ES-I3 (cell line): ENCODE measurements around the gene ADK.

Experiments used
- H3K36me3 ChIP-seq: 2 replicates; pipeline ENCODE4 v1.6.1; 2013; ENCODE audit warnings: mild to moderate bottlenecking, low read length, control low read depth, moderate library complexity; ENCODE audit not compliant: insufficient read depth
- H3K4me1 ChIP-seq: 2 replicates; pipeline ENCODE4 v1.6.1; 2013; ENCODE audit warnings: mild to moderate bottlenecking, control low read depth, low read length; ENCODE audit not compliant: insufficient read depth
- H3K9ac ChIP-seq: 2 replicates; pipeline ENCODE4 v1.6.1; 2013; ENCODE audit warnings: low read depth, mild to moderate bottlenecking, low read length, moderate library complexity
- H3K9me3 ChIP-seq: 2 replicates; pipeline ENCODE4 v1.6.1; 2013; ENCODE audit warnings: mild to moderate bottlenecking, low read length, moderate library complexity; ENCODE audit not compliant: control insufficient read depth, insufficient read depth

Gene ADK

DNA sequence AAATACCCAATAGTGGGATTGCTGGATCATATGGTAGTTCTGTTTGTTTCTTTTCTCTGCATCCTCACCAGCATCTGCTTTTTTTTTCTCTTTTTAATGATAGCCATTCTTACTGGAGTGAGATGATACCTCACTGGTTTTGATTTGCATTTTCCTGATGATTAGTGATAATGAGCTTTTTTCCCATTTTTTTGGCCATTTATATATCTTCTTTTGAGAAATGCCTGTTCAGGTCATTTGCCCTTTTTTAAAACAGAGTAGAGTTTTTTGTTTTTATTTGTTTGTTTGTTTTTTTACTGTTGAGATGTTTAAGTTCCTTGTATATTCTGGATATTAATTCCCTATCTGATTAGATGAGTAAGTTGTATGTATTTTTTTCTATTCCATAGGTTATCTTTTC is 469.6 kb downstream of the ADK start:
- H3K36me3 ChIP-seq = no peaks in the 10 kb centered on the region
- no peak overlapping the region for H3K9ac ChIP-seq

DNA sequence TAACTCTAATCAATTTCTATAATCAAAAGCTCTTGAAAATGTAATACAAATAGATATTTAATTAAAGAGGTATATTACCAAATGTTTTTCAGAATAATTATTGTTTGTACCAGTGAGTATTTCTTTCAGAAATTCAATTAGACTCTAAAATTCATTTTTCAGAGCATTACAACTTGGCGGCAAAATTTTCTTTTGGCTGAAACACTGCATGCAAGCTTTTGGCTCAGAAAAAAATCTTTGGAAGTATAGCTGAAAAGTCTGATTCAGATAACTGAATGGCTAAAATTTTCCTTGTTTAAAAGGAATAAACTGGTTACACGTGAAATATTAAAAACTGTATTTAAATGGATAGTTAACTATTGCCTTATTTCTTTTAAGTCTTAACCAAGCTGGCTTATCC is 472.8 kb downstream of the ADK start:
- H3K9me3 ChIP-seq = no peaks in the 10 kb centered on the region
- no peaks in the 10 kb centered on the region for H3K36me3 ChIP-seq
- H3K9ac ChIP-seq = no peak overlapping the region
- H3K4me1 ChIP-seq = peaks cover 6% of the 10 kb centered on the region

More for the DNA sequence above, 469.6 kb downstream of the ADK start:
- no peaks in the 10 kb centered on the region for H3K9me3 ChIP-seq
- no peaks in the 10 kb centered on the region for H3K4me1 ChIP-seq

DNA sequence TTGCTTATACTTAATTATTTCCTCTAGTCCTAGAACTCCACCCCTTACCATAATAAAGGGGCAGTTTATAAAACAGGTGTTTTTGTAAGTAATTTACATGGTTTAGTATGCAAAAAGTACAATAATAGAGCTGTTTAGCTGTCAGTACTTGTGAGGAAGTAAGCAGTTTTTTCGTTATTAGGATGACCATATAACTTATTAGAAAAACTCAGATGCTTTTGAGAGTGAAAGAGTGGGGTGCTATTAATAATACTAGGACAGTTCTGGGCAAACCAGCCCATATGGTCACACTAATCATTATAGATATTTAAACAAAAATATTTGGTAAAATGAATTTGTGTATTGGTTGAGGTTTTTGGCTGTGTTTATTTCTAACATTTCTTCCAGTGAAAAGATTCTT is 473.5 kb downstream of the ADK start:
- Histone ChIP-seq H3K9me3 (no peaks in the 10 kb centered on the region), H3K9ac (no peak overlapping the region), H3K36me3 (no peaks in the 10 kb centered on the region), H3K4me1 (peaks cover 6% of the 10 kb centered on the region)

DNA sequence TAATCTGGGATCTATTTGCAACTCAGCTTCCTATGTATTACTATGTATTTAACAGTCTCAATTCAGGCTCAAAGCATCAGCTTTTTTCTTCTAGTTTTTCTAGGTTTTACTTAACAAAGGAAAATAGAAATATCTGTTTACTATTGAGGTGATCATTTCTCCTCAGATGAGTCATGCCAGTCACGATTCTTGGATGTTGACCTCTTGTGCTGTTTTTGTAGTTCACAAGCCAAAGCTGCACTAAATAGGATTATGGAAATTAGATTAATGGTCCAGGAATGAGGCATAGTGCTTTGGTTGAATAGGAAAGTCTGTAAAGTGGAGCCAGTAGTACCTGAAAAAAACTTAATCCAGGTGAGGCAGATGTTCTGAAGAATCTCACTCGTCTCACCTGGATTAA is 477.1 kb downstream of the ADK start:
- Histone ChIP-seq H3K9me3 (no peaks in the 10 kb centered on the region), H3K9ac (no peak overlapping the region), H3K4me1 (peaks cover 6% of the 10 kb centered on the region), H3K36me3 (no peaks in the 10 kb centered on the region)

DNA sequence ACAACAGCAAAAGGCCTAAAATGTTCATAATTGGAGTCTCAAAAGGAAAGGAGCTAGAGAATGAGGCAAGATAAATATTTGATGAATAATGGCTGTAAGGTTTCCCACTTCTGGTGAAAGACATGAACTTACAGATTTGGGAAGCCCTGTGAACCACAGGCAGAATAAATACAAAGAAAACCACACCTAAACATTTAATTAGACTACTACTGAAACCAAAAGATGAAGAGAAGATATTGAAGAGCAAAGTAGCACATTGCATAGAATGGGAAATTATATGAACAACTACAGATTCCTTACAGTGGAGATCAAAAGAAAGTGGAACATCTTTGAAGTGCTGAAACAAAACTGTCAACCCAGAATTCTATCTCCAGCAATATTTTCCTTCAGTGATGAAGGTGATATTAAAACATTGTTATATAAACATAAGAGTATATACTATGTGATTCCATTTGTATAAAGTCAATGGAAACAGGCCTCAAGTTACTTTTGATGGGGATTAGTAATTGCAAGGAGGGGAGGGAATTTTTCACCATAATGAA is 484.0 kb downstream of the ADK start:
- no peaks in the 10 kb centered on the region for H3K36me3 ChIP-seq
- H3K9me3 ChIP-seq = peaks cover 9% of the 10 kb centered on the region
- no peak overlapping the region for H3K9ac ChIP-seq
- H3K4me1 ChIP-seq = peaks cover 3% of the 10 kb centered on the region

DNA sequence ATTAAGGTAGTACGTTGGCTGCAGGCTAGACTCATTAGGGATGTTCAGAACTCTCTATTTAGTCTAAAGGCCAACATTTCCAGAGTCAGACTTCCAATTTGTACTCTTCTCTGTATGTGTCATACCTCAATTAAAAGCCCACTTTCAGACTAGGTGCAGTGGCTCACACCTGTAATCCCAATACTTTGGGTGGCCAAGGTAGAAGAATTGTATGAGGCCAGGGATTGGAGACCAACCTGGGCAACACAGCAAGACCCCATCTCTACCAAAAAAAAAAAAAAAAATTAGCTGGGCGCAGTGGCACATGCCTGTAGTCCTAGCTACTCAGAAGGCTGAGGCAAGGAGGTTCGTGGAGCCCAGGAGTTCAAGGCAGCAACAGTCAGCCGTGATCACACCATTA is 484.6 kb downstream of the ADK start:
- Histone ChIP-seq H3K9ac (no peak overlapping the region), H3K36me3 (no peaks in the 10 kb centered on the region), H3K4me1 (peaks cover 7% of the 10 kb centered on the region), H3K9me3 (peaks cover 9% of the 10 kb centered on the region)

DNA sequence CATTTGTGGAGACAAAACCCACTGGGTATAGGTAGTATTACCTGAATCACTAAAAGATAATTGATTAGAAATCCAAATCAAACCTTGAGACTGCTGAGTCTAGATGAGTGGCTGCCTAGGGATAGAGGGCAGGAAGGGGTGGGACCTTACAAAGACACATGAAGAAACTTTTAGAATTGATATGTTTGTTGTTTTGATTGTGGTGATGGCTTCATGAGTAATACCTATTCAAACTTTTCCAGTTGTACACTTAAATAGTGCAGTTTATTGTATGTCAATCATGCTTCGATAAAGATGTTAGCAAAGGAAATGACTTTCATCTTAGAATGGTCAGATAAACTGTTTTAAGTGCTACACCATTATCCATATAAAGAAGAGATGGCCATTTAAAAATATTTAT is 486.7 kb downstream of the ADK start:
- Histone ChIP-seq H3K4me1 (peaks cover 8% of the 10 kb centered on the region), H3K9ac (no peak overlapping the region), H3K9me3 (peaks cover 9% of the 10 kb centered on the region), H3K36me3 (no peaks in the 10 kb centered on the region)

DNA sequence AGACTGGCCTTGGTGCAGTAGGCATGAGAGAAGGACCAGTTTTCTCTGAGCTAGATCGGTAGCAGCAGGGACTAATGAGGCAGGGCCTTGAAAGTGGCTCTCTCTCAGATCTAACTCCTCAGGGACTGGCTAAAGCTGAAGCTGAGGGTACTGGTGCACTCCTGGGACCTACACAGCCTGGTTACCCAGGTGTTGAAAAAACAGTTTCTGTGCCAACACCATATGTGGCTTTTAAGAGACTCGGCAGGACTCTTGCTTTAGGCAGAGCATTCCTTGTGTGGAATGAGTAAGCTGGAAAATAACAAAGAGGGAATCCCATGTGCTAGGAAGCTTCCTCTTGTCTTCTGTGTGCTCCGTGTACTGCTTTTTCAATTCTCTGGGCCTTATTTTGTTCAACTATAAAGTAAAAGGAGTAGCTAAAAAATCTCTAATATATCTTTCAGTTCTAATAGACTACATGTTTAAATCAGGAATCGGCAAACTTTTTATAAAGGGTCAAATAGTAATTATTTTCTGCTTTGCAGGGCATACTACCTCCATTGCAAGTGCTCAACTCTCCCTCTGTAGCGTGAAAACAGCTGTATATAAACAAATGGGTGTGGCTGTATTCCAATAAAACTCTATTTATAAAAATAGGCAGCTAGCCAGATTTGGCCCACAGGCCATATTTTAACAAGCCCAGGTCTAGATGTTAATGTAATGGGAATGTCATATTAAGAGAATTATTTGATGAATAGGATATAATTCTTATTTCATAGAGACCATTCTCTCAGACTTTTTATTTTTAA is 489.3 kb downstream of the ADK start:
- Histone ChIP-seq H3K36me3 (no peaks in the 10 kb centered on the region), H3K9ac (no peak overlapping the region), H3K4me1 (peaks cover 8% of the 10 kb centered on the region), H3K9me3 (no peaks in the 10 kb centered on the region; the same call in 1 of the 2 replicates)

DNA sequence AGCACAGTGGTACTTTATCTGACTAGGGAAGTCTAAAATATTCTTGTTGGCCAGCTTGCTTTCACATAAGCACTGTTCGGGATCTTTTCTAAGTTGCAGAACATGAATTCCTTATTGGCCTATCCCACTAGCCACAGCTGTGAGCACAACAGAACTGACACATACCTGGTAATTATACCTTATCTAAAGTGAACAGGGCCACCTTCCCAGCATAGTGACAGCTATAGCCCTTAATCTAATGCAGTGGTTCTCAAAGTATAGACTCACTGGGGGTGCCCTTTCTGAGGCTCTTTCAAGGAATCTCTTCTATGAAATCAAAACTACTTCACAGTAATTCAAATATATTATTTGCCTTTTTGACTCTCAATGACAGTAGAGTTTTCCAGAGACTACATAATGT is 490.6 kb downstream of the ADK start:
- Histone ChIP-seq H3K36me3 (no peaks in the 10 kb centered on the region), H3K4me1 (peaks cover 20% of the 10 kb centered on the region), H3K9me3 (no peaks in the 10 kb centered on the region), H3K9ac (no peak overlapping the region)

DNA sequence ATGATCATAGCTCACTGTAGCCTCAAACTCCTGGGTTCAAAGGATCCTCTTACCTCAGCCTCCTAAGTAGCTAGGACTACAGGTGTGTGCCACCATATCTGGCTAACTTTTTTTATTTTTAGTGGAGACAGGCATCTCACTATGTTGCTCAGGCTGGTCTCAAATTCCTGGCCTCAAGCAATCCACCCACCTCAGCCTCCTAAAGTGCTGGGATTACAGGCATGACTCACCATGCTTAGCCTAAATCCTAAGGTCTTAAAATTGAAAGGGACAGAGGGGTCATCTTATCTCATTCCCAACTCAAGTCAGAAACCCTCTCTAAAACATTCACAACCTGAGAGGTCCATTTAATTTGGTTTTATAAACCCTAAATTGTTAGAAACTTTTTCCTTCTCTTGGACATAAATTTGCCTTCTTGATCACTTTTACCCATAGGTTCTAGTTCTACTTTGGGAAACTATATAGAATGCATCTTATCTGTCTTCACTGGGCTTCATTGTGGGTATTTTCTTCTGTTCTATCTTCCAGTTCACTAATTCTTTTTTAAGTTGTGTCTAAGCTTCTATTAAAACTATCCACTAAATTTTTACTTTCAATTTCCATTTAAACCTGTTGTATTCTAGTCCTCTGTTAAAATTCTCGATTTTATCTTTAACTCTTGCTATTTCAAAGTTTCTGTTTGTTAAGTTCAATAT is 492.0 kb downstream of the ADK start:
- no peak overlapping the region for H3K9ac ChIP-seq

DNA sequence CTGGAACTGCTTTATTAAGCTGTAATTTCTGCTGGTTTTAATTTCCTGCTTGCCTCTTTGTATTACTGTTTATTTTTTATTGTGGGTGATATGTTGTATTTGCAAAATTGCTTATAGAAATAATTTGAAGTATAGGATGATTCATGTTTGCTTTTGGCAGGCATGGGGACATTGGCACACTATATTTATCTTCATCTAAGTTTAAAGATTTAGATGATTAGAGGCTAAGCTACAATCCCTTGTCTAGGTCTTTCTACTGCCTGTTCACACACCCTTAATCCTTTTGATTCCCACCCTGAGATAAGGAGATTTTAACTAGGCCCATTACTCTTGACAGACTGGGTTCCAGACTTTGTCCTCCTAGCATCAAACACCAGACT is 492.6 kb downstream of the ADK start:
- Histone ChIP-seq H3K9me3 (0 out of 2 replicates have a peak, but pooled peaks cover 2% of the 10 kb centered on the region), H3K4me1 (peaks cover 20% of the 10 kb centered on the region), H3K9ac (no peak overlapping the region), H3K36me3 (no peaks in the 10 kb centered on the region)

More for the DNA sequence above, 492.0 kb downstream of the ADK start:
- no peaks in the 10 kb centered on the region for H3K36me3 ChIP-seq
- 0 out of 2 replicates have a peak, but pooled peaks cover 2% of the 10 kb centered on the region for H3K9me3 ChIP-seq
- peaks cover 20% of the 10 kb centered on the region for H3K4me1 ChIP-seq

DNA sequence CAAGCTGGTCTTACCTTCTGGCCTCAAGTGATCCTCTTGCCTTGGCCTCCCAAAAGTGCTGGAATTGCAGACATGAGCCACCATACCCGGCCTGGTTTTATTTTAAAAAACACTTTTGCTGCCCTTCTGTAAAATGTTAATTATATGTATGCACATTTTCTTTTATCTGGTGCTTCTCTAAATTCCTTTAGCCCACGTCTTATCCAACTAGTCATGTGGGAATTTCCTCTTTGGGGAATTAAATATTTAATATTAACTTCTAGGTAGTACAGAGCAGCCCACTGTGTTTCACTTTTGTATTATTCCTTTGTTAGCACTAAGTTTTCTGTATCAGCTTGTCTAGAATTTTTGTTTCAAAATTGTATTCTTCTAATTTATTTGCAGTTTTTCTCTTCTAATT is 493.7 kb downstream of the ADK start:
- H3K9ac ChIP-seq = no peak overlapping the region
- H3K4me1 ChIP-seq = peaks cover 20% of the 10 kb centered on the region
- H3K36me3 ChIP-seq = no peaks in the 10 kb centered on the region
- H3K9me3 ChIP-seq = 0 out of 2 replicates have a peak, but pooled peaks cover 2% of the 10 kb centered on the region

DNA sequence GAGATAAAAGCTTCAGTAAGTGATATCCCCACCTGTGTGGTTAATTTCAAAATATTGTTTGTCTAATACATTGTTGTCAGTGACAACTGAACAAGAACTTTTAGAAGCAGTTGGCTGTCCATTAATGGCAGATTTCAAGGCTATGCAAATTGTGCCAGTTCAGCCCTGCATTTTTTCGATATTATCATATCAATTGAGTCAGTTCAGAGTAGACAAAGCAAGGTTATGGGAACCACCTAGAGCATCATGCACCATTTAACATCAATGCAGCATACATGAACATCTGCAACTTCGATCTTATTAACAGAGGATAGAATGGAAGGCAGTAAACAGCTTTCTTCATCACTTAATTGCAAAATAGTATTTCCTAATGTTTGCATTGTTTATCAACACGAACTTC is 494.7 kb downstream of the ADK start:
- Histone ChIP-seq H3K4me1 (peaks cover 12% of the 10 kb centered on the region; the same call in 1 of the 2 replicates), H3K36me3 (no peaks in the 10 kb centered on the region), H3K9ac (no peak overlapping the region), H3K9me3 (0 out of 2 replicates have a peak, but pooled peaks cover 2% of the 10 kb centered on the region)

DNA sequence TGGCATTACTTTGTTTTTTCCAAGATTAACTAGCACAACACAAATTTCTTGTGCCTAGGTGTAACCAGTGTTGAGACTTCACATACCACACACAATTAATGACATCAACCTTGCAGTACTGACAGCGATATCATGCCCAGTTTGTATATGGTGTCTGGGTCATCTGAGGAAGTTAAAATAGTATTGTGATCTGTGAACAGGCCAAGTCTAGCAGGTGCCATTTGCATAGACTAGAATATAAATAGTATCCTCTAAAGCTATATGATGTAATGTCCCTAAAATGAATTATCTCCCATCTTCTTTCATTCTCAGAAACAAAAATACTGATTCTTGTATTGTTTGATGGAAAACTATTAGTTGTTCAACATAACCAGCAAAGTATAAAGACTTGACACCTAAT is 499.6 kb downstream of the ADK start:
- Histone ChIP-seq H3K9me3 (0 out of 2 replicates have a peak, but pooled peaks cover 2% of the 10 kb centered on the region), H3K9ac (no peak overlapping the region), H3K36me3 (no peaks in the 10 kb centered on the region), H3K4me1 (peaks cover 10% of the 10 kb centered on the region; the same call in 1 of the 2 replicates)
